GM19324 (cell line): ENCODE data around the gene MMD.
"Not testable (repeated sequence)": the region's sequence is repeated elsewhere in the genome, so short reads cannot be mapped to it uniquely, and the experiment has no call there.

Experiments
- ATAC-seq: cut with Tn5 transposase; IDR thresholded peaks from one replicate; pipeline ENCODE4 v1.9.1; 2021; ENCODE audit warnings: mild to moderate bottlenecking, moderate library complexity; ENCODE audit not compliant: unreplicated experiment, low FRiP score

Gene MMD

DNA sequence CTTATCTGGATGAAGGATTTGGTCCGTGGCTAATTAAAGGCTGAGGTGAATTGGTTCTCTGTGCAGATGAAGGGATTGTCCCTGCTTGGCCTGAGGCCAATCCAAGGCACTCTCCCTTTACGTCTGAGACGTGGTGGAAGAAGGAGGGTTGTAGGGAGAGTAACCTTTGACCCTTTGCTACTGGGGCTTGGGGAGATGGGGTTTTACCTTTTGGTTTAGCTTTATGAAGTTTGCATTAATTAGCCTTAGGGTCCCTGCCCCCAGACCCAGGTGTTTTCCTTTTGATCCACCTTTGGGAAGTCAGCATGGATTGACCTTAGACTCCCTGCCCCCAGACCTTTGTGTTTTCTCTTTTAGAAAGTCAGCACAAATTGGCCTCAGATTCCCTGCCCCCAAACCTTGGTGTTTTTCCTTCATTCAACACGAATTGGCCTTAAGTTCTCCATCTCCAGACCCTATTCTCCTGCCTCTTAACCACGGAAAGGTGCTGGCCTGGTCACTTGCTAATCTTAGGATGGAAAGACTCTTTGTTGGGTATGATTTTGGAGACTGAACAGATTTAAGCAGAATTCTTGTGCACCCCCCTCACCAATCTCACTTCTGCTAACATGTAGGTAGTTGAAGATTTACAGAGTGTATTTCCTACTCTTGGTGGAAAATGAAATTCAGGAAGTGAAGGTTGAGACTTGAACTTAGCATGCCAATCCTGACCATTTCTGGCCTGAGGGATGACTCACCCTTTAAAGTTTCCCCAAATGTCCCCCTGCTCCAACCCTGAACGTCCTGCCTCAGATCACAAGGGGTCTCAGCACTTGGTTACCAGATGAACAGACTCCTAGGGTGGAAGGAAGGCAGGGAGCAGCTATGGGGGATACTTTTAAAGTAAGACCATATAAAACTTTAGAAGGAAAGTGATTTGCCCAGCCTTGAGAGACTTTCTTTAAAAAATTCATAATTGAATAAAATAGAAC lies 23.1 kb upstream of the MMD start:
- peak; percentile 64 for ATAC-seq

DNA sequence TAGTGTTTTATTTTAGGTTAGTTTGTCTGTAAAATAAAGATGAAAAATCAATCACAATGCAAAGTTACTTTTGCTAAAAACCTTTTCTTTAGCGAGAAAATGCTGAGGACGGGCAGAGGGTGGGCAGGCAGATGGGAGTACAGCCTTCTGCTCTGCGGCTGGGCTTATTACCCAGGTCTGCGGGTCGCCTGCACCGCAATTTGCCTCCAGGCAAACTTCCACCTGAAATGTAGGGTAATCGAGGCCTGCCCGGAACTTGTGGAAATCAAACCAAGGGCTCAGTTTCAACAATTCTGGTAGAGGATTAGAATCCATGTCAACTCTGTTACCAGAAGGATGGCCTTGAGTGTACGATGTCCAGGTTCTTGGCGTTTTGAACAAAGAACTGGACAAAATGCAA lies 22.3 kb upstream of the MMD start:
- ATAC-seq: no peak

DNA sequence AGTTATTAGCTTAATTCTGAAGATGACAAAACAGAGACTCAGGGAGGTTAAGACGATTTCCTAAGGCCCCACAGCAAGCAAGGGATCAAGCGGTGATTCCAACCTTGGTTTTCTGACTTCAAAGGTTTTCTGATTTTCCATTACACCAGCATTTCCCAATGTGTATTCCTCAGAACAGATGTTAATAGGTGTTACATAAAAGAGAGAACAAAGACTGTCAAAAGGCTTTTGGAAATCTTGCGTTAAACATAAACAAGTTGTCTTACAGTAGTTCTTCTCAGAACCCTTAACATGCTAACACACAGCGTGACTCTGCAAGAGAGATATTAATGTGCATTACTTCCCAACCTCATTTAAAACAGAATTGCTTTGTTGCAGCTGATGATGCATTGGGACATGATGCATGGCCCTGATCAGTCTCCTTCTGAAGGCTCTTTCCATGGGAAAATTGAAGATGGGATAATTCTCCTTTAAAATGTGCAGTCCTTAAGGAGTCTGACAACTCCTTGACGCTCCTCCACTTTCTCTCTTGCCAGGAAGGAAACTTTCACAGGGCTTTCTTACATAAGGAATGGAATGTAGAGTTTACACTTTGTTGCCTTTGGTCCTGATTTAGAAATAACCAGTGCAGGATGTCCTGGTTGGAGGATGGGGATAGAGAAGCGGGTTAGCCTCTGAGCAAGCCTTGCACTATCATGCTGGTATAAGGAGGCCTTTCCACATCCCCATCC lies 21.5 kb upstream of the MMD start:
- ATAC-seq: no peak

DNA sequence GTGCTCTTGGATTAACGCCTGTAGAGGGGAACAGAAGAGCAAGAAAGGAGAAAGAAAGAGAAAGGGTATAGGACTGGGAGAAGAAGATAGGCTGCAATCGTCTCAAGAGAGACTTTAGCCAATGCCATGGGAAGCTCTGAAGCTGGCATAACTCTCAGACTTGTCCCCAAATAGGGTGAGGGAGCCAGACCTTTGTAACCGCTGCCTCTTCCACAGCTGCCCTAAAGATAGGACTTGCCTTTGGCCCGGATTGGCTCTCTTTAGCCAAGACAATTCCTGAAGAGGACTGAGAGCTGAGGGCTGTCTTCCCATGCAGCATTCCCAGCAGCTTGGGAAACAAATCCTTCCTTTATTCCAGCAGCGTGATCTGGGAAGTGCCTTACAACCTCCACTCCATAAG lies 20.8 kb upstream of the MMD start:
- ATAC-seq: no peak

DNA sequence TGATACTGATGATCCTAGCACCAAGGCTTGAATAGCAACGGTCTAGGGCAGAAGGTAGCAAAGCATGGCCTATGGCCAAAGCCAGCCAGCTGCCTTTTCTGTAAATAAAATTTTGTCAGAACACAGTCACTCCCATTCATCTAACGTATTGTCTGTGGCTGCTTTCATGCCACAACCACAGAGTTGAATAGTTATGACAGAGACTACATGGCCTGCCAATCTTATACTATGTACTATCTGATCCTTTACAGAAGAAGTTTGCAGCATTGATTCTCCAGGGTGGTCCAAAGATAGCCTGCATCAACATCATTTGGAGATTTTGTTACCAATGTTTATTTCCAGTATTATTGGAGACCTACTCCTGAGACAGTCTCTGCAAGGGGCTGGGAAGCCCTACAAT lies 19.9 kb upstream of the MMD start:
- no peak for ATAC-seq

DNA sequence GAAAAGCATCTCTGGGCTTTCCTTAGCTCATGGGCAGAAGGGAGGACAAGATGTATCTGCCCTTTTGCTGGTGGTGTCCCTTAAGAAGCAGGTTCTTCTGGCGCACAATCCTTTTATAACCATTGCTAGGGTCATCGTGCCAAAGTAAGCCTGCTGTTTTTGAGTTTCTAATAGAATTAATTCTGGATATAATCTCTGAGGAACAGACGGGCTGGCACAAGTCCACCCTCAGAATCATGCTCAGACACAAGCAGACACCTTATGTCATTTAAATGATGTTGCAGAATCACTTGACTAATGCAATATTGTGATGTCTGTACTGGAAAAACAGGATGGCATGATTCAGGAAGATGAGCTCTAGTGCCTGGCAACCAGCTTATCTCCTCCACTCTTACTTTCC lies 18.8 kb upstream of the MMD start:
- ATAC-seq: no peak

DNA sequence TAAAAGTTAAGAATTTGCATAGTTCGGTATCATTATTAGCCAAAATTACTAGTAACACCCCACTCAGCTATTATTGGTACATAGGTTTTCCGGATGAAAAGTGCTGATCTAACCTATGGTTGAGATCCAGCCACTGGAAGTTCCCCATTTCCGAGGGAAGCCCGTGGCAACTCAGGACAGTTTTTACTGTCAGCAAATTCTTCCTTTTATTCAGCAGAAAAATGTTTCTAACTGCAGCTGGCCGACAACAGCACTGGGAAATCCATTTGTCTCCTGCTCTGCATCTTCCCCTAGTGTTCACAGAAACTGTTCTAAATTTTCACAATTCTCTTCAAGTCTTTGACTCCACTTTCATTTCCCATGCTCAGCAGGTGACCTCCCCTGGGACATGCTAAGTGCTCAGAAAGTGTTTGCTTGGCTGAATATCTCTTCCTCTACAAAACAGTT lies 15.5 kb upstream of the MMD start:
- ATAC-seq: peak; percentile 69

DNA sequence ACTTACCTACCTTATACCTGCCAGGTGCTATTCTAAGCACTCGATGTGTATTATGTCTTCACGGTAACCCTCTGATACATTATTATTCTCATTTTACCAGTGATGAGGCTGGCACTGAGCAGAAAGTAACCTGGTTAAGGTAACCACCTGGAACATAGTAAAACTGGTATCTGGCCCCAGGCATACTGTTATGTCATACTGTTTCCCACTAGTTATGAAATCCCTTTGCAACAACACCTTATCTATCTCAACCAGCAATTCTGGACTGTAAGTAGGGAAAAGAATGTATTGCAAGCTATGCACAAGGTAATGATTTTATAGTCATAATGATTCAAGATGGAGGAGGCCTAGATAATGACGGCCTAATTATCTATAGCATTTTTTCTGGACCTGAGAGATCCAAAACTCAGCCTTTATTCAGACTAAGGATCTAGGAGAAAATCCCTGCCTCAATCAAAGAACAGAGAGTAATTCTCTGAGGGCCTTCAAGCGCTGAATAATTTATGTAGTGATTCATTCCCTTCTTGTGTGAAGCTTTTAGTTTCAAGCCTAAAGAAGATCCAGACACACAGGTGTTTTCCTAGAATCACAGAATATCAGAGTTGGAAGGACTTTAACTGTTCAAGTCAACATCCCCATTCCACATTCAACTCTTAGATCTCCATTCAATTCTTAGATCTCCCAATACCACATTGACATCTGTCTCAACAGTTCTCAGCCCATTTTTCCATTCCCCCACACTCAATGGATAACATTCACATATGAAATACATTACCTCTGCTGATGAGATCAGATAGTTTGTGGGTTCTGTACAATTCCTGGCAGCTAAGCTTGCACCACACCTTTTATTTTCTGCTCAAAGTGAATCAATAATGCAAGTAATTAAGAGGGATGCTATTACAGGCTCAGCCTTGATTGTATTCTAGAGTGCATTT lies 14.9 kb upstream of the MMD start:
- peak; percentile 4 for ATAC-seq

DNA sequence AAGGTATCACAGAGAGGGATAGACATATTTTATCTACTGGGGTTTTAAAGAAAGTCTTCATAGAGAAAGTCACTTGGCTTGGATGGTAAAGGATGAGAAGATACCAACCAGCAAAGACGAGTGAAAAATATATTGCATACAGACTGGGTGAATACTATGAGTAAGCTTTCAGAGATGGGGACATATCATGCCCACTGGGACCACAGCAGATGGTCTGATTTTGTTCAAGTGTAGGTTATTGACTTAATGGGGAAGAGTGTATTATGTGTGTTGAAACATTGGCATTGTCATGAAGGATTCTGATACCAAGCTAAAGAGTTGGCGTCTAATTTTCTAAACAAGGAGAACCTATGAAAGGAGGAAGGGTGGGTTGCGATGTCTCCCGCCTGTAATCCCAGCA lies 13.8 kb upstream of the MMD start:
- ATAC-seq: no peak

DNA sequence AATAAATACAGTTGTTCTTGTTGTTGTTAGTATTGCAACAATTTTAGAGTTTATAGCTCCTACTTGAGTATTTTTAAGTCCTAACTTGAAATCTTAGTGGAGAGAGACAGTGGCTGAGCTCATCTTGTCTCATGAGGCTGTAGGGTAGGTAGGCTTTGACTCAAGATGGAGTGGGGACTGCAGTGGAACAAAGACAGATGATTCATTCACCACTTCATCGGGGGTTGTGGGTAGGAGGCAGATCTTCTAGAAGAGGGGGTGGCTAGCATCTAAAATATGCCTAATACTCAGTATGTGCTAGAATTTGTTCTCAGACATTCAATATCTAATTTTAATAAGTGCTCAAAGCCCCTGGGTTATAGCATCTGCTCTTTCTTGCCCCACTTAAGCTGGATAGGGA lies 13.1 kb upstream of the MMD start:
- ATAC-seq: no peak

DNA sequence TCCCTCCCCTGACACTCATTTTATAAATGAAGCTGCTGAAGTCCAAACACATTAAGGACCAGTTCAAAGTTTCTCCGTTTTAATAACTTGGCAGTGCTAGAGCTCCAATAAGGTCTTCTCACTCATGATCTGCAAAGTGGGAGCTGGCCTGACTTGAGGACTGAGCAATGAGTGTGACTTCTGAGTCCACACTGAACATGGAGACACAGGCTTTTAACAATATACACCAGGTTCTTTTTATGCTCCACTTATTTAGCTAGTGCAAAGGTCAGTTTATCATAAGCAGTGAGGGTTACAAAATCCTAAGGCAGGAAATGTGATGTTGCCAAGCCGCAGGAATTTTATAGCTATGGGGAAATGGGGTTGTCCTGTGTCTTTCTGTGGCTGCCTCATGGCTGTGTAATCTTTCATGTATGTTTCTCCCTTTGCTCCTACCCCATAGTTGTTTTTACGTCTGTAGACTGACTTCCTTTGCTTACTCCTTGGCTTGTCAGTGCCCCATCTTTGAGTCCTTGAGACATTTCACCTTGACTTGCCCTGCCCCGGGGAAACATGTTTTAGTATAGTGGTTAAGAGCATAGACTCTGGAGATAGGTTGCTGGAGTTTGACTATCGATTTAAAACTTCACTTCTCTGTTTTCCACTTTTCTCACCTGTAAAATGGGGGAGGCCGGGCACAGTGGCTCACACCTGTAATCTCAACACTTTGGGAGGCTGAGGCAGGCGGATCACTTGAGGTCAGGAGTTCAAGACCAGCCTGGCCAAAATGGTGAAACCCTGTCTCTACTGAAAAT lies 12.2 kb upstream of the MMD start:
- ATAC-seq: no peak

DNA sequence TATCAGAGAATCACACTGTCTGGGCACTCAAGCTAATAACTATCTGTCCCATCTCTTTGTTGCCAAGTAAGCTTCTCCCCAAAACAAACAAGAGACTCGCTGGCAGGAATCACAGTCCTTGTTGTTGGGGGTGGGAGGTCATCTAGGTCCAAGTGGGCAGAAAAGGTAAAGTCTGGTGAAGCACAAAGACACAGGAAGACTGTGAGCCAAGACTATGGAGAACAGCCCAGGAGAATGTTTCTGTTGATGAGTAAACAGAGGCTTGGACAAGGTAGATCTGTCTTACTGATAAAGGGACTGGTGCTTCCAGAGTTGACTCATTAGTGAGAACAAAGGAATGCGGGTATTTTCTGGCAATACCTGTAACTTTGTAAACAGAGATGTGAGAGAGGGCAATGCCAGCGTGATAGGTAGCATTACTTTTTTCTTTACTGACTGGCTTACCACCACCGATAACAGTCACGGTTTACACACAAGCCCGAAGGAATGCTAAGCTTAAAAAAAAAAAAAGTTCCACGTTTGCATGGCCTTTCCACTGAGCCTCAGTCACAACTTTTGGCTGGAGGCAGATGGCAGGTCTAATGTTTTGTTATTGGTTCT lies 11.5 kb upstream of the MMD start:
- ATAC-seq: no peak

DNA sequence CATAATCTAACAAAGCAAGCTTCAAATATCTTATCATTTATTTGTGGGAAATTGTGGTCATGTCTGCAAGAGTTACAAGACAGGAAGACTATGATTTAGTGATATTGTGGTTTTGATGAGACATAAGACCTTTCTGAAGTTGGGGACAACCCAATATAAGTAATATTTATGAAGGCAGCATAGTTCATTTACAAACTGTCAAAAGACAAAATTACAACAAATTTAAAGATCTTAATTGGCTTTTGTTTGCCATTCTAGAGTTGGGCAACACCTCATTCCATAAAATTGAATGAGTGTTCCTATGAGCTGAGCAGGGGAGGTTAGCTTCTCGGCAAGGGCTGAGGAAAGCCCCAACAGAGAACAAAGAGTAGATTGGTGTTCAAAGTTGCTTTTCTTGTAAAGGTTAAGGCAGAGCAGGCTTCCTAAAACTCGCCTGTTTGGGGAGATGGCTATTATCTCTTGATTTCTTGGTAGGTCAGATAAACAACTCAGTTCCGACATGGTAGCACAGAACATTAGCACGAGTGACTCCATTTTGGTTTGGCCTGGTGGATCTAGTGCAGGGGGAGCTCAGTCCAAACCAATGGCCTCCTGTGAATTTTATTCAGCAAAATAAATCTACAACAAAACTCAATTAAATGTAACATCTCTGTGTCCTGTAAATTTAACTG lies 10.9 kb upstream of the MMD start:
- no peak for ATAC-seq

DNA sequence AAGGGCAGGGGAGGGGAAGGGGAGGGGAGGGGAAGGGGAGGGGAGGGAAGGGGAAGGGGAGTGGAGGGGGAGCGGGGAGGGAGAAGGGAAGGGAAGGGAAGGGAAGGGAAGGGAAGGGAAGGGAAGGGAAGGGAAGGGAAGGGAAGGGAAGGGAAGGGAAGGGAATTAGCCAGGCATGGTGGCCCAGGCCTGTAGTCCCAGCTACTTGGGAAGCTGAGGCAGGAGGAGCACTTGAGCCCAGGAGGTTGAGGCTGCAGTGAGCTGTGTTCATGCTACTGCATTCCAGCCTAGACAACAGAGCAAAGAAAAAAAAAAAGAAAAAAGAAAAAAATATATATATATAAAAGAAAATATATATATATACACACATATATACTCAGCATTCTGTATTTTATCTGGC lies 10.3 kb upstream of the MMD start:
- not testable (repeated sequence) for ATAC-seq

DNA sequence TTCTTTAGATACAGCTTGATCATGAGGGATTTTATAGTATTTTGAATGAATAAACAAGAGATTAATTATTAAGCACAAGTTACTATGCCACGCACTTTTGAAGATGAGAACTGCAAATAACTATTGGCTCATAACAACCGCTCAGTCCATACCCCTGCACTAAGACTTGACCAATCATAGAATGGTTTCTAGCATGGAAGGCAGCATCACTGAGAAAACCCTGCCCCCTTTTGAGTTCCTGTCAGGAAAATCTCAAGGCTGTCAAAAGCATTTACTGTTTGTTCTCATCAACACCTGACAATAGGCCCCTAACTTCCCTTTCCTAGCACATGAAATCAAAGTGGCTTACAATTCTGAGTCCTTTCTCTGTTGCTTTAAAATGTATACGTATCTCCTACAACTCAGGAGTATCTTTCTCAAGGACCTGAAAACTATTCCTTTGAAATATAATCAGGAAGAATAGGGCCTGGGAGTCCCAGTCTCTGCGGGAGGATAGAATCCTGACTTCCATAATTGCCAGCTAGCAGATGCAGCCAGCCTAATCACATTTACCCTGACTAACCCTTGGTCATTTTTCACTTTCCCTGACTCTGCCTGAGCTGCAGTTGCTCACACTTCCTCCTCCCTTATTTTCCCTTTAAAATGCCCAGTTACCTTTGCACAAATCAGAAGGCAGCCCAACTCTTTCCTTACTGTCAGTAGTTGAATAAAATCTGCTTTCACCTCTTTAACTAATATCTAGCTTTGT lies 9.1 kb upstream of the MMD start:
- no peak for ATAC-seq

DNA sequence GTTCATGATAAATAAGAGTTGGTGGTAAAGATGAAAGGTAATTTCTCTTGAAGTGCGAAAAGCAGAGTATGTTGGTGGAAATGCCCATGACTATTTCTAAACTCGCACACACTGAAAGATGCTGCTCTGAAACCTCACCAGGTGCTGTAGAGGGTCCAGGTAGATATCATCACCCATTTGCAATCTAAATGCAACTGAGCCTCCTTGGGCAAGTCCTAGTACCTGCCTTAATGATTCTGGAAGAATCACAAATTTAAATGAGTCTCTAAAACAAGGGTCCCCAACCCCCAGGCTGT lies 5.9 kb upstream of the MMD start:
- ATAC-seq: no peak

DNA sequence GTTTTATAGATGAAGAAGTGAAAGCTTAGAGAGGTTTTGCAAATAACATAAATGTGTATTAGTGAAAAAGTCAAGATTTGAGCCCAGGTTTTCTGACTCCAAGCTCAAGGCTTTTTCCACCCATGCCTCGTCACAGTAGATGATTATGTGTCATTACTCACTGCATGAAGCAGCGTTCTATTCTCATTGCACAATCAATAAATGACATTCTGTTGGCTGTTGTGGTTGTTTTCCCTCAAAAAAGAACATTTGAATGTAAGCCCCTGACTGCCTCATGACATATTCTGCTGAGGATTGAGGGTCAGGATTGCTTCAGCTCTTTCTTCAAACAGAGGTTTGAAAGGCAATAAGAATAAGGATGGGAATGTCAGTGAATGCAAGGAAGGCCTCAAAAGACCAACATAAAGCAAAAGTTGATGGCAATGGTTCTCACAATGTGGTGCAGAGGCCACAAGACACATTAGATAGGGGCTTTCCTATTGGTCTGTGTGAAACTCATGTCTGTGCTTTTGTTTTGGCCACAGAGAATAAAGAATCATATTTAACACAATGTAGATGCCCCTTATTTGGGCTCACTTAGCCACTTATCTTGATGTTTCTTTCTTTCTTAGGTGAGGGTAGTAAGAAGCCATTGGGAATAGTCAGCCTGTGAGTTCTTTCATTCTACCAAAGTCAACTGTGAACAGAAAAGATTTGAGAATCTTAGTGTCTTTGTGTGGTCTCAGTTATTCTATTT lies 5.4 kb upstream of the MMD start:
- ATAC-seq: no peak
